Measurements from ENCODE around the gene REXO1. TPM values are rescaled to one million over a fixed set of nuclear protein-coding genes. Genes with fewer than 3 reads are reported as not detected.

The REXO1 gene
- total and polyA plus RNA-seq, 2 of the 8 experiments (the other 6 are each of a cell fraction or from before 2014, with no cell fraction given) = 42.4 to 44.3 TPM

DNA sequence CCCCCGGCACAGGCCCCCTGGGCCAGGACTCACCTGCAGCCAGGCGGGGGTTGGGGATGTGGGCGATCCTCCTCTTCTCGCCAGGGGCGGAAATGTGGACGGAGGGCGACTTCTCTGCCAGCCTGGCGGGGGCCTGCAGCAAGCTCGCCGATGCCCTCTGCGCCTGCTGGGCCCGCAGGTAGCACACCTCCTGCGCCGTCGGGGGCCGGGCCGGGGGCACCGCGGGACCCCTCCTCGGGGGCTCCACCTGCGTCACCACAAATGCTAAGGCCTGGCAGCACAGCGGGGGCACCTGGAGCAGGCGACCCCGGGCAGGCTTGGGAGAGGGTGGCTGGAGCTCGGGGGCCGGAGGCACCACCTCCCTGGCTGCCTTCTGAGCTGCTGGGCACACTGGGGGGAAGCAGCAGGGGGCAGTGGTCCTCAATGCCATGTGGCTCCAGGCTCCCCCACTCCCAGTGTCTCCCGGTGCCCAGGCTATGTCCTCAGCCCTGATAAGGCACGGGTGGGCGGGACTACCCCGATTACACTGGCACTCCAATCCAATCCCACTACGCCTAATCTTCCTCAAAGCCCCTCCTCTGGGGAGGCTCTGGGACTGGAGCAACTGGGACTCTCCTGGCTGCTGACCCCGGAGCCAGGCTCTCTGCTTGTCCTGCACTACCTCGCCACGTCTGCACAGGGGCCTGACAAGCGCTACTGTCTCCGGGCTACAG is 24.6 kb downstream of the REXO1 start:
- no peak overlapping the region for H2AFZ ChIP-seq (ENCODE audit: low read length)
- 0 out of 2 replicates have a peak overlapping the region, but pooled peaks have one; percentile 16 for H2BK5ac ChIP-seq (ENCODE audit: low read depth, low read length)
- 95% methylated on average over 24 of the region's 36 CpGs; no CpG with 5 or more reads in 1 of the 2 experiments for WGBS, 2 experiments (ENCODE audit: extremely low coverage in 1 of 2, insufficient coverage in 1 of 2, insufficient read length in 1 of 2, insufficient replicate concordance in 2 of 2, low coverage in 1 of 2, low lambda C conversion rate in 2 of 2, missing lambda C conversion rate in 1 of 2)
- H4K5ac ChIP-seq (ENCODE audit: insufficient read length, low read depth, low read length) = no peak overlapping the region
- H3K27me3 ChIP-seq (replicated peaks in 1 of 4; ENCODE audit: control insufficient read depth in 3 of 4, extremely low read depth in 1 of 4, insufficient read depth in 3 of 4, low read length in 3 of 4) = no peaks in the 10 kb centered on the region
- H3K4me1 ChIP-seq (replicated peaks in 1 of 4; ENCODE audit: control insufficient read depth in 3 of 4, insufficient read depth in 4 of 4, low read length in 3 of 4) = peaks cover 0 to 14% (median 8%) of the 10 kb centered on the region in 4 experiments; a peak in 6 of 7 replicates
- no peaks in the 10 kb centered on the region for H3K79me2 ChIP-seq (ENCODE audit: control insufficient read depth in 1 of 2, insufficient read depth in 2 of 2, low read length in 2 of 2)
- DNase-seq (ENCODE audit: low read depth in 1 of 2, low spot score in 2 of 2) (no peak), FAIRE-seq (no peak)
- ChIA-PET CTCF (ENCODE audit: partially characterized antibody) (interaction anchor here (0.8 to 16.5 kb wide), 6 partner anchors 9 to 55 kb away, joined by 3 to 228 read pairs (median 28); no protein-coding TSS in a partner anchor), POLR2A (ENCODE audit: partially characterized antibody) (interaction anchor here (0.9 kb wide), 1 partner anchor 14 kb away, joined by 3 read pairs; no protein-coding TSS in a partner anchor)
- TF ChIP-seq RAD21 (IDR thresholded peaks at IDR 0.05 in 1 of 2, conservative IDR thresholded peaks at IDR 0.05 in 1 of 2; ENCODE audit: low read depth in 2 of 2, low read length in 2 of 2) (no peak), EGR1 (IDR thresholded peaks at IDR 0.05; ENCODE audit: borderline replicate concordance, low read depth, low read length) (no peak), CBX5 (IDR thresholded peaks at IDR 0.05; ENCODE audit: low read depth, low read length) (no peak), SIRT6 (IDR thresholded peaks at IDR 0.05; ENCODE audit: low read length) (no peak), SP4 (IDR thresholded peaks at IDR 0.05; ENCODE audit: low read length) (no peak)
- no peak overlapping the region for H2BK120ac ChIP-seq (replicated peaks; ENCODE audit: low read depth, low read length)
- H3K4me2 ChIP-seq (ENCODE audit: insufficient read depth in 1 of 2, low read depth in 2 of 2, low read length in 2 of 2) = no peak overlapping the region
- no peak overlapping the region for H3K4ac ChIP-seq (replicated peaks; ENCODE audit: insufficient read length, low read depth, low read length)
- no peak overlapping the region for H3K9ac ChIP-seq (replicated peaks in 1 of 4; ENCODE audit: extremely low read depth in 1 of 4, low read depth in 3 of 4, low read length in 3 of 4)
- H3K23ac ChIP-seq (ENCODE audit: insufficient read length) = no peak overlapping the region
- H3K23me2 ChIP-seq (ENCODE audit: low read depth, low read length) = peaks cover 2% of the 10 kb centered on the region; the same call in 1 of the 2 replicates
- H3K56ac ChIP-seq (replicated peaks; ENCODE audit: insufficient read length, low read depth, low read length) = no peak overlapping the region
- no peak overlapping the region; the same call in 1 of the 2 replicates for H4K8ac ChIP-seq (ENCODE audit: extremely low read depth, insufficient read depth, low read length)
- H2BK15ac ChIP-seq (ENCODE audit: low read length) = no peak overlapping the region
- no peak overlapping the region for H3K27ac ChIP-seq (ENCODE audit: low read depth, low read length)
- H2BK20ac ChIP-seq (ENCODE audit: low read length) = no peak overlapping the region
- H3K14ac ChIP-seq (ENCODE audit: insufficient read length) = no peak overlapping the region
- no peaks in the 10 kb centered on the region for H3K9me3 ChIP-seq (ENCODE audit: insufficient read depth in 2 of 2, low read depth in 1 of 2, low read length in 1 of 2)
- H3K4me3 ChIP-seq (ENCODE audit: extremely low read depth in 1 of 4, insufficient read depth in 2 of 4, low read depth in 3 of 4, low read length in 4 of 4) = no peak overlapping the region
- H2AK5ac ChIP-seq (ENCODE audit: low read depth, low read length) = no peak overlapping the region
- no peak overlapping the region for H2BK12ac ChIP-seq (ENCODE audit: low read depth, low read length)
- H3K36me3 ChIP-seq (ENCODE audit: control insufficient read depth in 2 of 4, insufficient read depth in 4 of 4, low read length in 3 of 4) = peaks cover 3 to 33% (median 6%) of the 10 kb centered on the region in 4 experiments; a peak in 6 of 8 replicates
- no peaks in the 10 kb centered on the region for H3K79me1 ChIP-seq (ENCODE audit: low read depth, low read length)
- no peak overlapping the region for H3K18ac ChIP-seq (ENCODE audit: extremely low read depth, low read length)
- H4K91ac ChIP-seq (replicated peaks; ENCODE audit: insufficient read length, low read length) = no peak overlapping the region
- H4K20me1 ChIP-seq (replicated peaks in 1 of 2; ENCODE audit: control insufficient read depth in 1 of 2, insufficient read depth in 2 of 2, low read length in 2 of 2) = peaks cover 0 to 8% of the 10 kb centered on the region in 2 experiments

Measured in H1 (cell line).